ENCODE measurements around the gene CCDC91.

Gene CCDC91

DNA sequence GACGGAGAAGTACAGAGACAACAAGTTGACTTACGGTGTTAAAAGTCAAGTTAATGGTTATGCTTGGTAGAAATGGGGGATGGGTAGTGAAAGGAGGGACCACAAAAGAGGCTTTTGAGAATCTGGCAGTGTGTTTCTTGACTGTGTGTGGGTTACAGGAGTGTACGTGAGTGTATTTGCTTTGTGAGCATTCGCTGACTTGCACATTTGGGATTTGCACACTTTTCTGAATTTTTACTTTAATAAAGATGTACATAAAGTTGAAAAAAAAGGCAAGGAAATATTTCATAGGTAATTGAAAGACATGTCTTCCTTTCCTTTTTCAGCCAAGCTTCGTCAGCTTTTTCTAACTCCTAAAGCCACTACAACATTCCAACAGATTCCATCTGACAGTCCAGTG, 28.6 kb upstream of the CCDC91 start:
- TF ChIP-seq FOXP2 (optimal IDR thresholded peaks at IDR 0.05; ENCODE audit: borderline replicate concordance, extremely low read depth, extremely low read length, insufficient read depth) (no peak), SIN3A (IDR thresholded peaks at IDR 0.05; ENCODE audit: borderline replicate concordance, insufficient read depth, low read length) (no peak), TAF1 (IDR thresholded peaks at IDR 0.05; ENCODE audit: borderline replicate concordance, insufficient read depth, low read length) (no peak), POLR2AphosphoS5 (IDR thresholded peaks at IDR 0.05; ENCODE audit: low read depth, low read length) (no peak)
- TF ChIP-seq, protein P1, sequence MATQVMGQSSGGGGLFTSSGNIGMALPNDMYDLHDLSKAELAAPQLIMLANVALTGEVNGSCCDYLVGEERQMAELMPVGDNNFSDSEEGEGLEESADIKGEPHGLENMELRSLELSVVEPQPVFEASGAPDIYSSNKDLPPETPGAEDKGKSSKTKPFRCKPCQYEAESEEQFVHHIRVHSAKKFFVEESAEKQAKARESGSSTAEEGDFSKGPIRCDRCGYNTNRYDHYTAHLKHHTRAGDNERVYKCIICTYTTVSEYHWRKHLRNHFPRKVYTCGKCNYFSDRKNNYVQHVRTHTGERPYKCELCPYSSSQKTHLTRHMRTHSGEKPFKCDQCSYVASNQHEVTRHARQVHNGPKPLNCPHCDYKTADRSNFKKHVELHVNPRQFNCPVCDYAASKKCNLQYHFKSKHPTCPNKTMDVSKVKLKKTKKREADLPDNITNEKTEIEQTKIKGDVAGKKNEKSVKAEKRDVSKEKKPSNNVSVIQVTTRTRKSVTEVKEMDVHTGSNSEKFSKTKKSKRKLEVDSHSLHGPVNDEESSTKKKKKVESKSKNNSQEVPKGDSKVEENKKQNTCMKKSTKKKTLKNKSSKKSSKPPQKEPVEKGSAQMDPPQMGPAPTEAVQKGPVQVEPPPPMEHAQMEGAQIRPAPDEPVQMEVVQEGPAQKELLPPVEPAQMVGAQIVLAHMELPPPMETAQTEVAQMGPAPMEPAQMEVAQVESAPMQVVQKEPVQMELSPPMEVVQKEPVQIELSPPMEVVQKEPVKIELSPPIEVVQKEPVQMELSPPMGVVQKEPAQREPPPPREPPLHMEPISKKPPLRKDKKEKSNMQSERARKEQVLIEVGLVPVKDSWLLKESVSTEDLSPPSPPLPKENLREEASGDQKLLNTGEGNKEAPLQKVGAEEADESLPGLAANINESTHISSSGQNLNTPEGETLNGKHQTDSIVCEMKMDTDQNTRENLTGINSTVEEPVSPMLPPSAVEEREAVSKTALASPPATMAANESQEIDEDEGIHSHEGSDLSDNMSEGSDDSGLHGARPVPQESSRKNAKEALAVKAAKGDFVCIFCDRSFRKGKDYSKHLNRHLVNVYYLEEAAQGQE (IDR thresholded peaks at IDR 0.05; ENCODE audit: insufficient read depth in 1 of 2, low read depth in 2 of 2, low read length in 2 of 2) = no peak

DNA sequence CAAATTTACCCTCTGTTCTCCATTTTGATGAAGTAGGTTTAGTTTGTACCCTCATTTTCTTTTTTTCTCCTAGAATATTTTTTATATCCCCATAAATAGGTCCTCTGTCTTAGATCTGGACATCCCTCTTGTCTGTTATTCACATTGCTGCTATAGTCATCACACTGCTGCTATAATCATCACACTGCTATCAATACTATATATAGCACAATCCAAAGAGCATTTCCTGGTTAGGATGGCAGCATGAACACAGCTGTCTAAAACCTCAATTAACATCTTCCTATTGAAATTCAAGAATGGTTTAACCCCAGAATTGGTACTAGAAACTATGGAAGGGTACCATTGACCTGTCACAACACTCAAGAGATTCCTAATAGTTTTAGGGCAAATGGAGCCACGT, 27.6 kb upstream of the CCDC91 start:
- TF ChIP-seq TAF1 (IDR thresholded peaks at IDR 0.05; ENCODE audit: borderline replicate concordance, insufficient read depth, low read length) = no peak
- TF ChIP-seq FOXP2 (optimal IDR thresholded peaks at IDR 0.05; ENCODE audit: borderline replicate concordance, extremely low read depth, extremely low read length, insufficient read depth) = no peak
- TF ChIP-seq SIN3A (IDR thresholded peaks at IDR 0.05; ENCODE audit: borderline replicate concordance, insufficient read depth, low read length) = no peak
- TF ChIP-seq, protein P1 (IDR thresholded peaks at IDR 0.05; ENCODE audit: insufficient read depth in 1 of 2, low read depth in 2 of 2, low read length in 2 of 2) = no peak
- no peak for TF ChIP-seq POLR2AphosphoS5 (IDR thresholded peaks at IDR 0.05; ENCODE audit: low read depth, low read length)

DNA sequence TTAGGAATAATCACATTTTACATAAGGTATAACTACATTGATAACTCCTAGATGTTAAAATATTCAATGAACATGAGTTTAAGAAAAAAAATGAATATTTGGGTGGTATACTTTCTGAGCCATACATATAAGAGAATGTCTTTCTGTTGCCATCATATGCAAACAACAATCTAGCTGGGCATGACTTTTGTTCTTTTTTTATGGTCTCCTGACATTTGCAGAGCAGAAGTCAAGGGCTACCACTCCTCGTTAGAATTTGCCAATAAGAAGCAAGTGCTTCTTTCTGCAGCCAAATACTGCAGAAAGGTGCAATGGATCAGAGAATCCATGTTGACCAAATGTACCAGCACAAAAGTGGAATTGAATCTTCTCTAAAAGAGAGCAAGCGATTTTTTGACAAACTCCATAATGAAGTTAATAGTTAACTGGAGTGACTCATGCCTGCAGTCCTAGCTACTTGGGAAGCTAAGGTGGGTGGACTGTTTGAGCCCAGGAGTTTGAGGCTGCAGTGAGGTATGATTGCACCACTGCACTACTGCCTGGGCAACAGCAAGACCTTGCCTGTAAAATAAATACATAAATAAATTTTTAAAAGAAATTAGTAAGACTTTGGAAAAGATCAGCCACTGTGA, 25.5 kb upstream of the CCDC91 start:
- TF ChIP-seq POLR2AphosphoS5 (IDR thresholded peaks at IDR 0.05; ENCODE audit: low read depth, low read length) (no peak), TAF1 (IDR thresholded peaks at IDR 0.05; ENCODE audit: borderline replicate concordance, insufficient read depth, low read length) (no peak), FOXP2 (optimal IDR thresholded peaks at IDR 0.05; ENCODE audit: borderline replicate concordance, extremely low read depth, extremely low read length, insufficient read depth) (no peak), SIN3A (IDR thresholded peaks at IDR 0.05; ENCODE audit: borderline replicate concordance, insufficient read depth, low read length) (no peak)
- TF ChIP-seq, protein P1 (IDR thresholded peaks at IDR 0.05; ENCODE audit: insufficient read depth in 1 of 2, low read depth in 2 of 2, low read length in 2 of 2) = no peak

DNA sequence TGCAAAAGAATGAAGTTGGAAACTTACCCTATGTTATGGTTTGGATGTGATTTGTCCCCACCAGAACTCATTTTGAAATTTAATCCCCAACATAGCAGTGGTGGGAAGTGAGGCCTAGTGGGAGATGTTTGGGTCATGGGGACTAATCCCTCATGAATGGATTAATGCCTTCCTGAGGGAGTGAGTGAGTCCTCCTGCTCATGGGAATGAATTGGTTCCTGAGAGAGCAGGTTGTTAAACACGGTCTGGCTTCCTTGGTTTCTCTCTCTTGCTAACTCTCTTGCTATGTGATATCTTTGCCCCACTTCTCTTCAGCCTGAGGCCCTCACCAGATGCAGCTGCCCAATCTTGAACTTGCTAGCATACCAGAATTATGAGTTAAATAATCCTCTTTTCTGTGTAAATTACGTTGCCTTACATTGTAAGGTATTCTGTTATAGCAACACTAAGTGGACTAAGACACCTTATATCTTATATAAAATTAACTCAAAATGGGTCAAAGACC, 22.2 kb upstream of the CCDC91 start:
- TF ChIP-seq TAF1 (IDR thresholded peaks at IDR 0.05; ENCODE audit: borderline replicate concordance, insufficient read depth, low read length) (no peak), SIN3A (IDR thresholded peaks at IDR 0.05; ENCODE audit: borderline replicate concordance, insufficient read depth, low read length) (no peak), POLR2AphosphoS5 (IDR thresholded peaks at IDR 0.05; ENCODE audit: low read depth, low read length) (no peak), FOXP2 (optimal IDR thresholded peaks at IDR 0.05; ENCODE audit: borderline replicate concordance, extremely low read depth, extremely low read length, insufficient read depth) (no peak)
- TF ChIP-seq, protein P1 (IDR thresholded peaks at IDR 0.05; ENCODE audit: insufficient read depth in 1 of 2, low read depth in 2 of 2, low read length in 2 of 2) = no peak

Data from PFSK-1 (cell line).